Fibroblast of pulmonary artery (primary cell): ENCODE measurements around the gene FBXO34.
"Not testable (repeated sequence)": the region's sequence is repeated elsewhere in the genome, so short reads cannot be mapped to it uniquely, and the experiment has no call there.

Experiments
- DNase-seq: peaks from one replicate; pipeline ENCODE4 v3.0.0-alpha.2; 2010; ENCODE audit warnings: low read depth
- H3K4me3 ChIP-seq: replicated peaks from 2 replicates; pipeline ENCODE4 v1.5.1; 2011; ENCODE audit warnings: low read depth, mild to moderate bottlenecking, control low read depth, low read length, moderate library complexity
- CTCF ChIP-seq: IDR thresholded peaks from 2 replicates; pipeline ENCODE4 v1.5.1; 2011; ENCODE audit warnings: mild to moderate bottlenecking, control low read depth, low read length, inconsistent platforms; ENCODE audit errors: missing control alignments

FBXO34 gene

GRCh38 chr14:55340482-55340881, 69.3 kb downstream of the FBXO34 start:
- no peak for TF ChIP-seq CTCF
- H3K4me3 ChIP-seq: no peak overlapping the region
- DNase-seq: no peak

- no peak for TF ChIP-seq CTCF
- DNase-seq: no peak
- no peak overlapping the region for H3K4me3 ChIP-seq
Observed at GRCh38 chr14:55341781-55342180, 70.6 kb downstream of the FBXO34 start.

- DNase-seq, H3K4me3 ChIP-seq: not testable (repeated sequence)
Observed at GRCh38 chr14:55344582-55345163, 73.5 kb downstream of the FBXO34 start.

- no peak for TF ChIP-seq CTCF
- no peak for DNase-seq
- no peak overlapping the region for H3K4me3 ChIP-seq
Observed at GRCh38 chr14:55347040-55347439, 75.8 kb downstream of the FBXO34 start.

GRCh38 chr14:55347748-55348147, 76.5 kb downstream of the FBXO34 start:
- no peak for DNase-seq
- H3K4me3 ChIP-seq: no peak overlapping the region

GRCh38 chr14:55348766-55349453, 77.7 kb downstream of the FBXO34 start:
- no peak for DNase-seq
- no peak overlapping the region for H3K4me3 ChIP-seq
- no peak for TF ChIP-seq CTCF

More at GRCh38 chr14:55347748-55348147, 76.5 kb downstream of the FBXO34 start:
- no peak for TF ChIP-seq CTCF

GRCh38 chr14:55349565-55349964, 78.3 kb downstream of the FBXO34 start:
- no peak overlapping the region for H3K4me3 ChIP-seq
- no peak for DNase-seq
- TF ChIP-seq CTCF: no peak
